NCI-H2081 treated with DMSO at 0.1 percent for 48 hours (cell line): Measurements from ENCODE around the gene FSTL4.

Experiments
- DNase-seq: peaks from one replicate; lab custom pipeline; 2025; lab: John Stamatoyannopoulos, UW

The FSTL4 gene

DNA sequence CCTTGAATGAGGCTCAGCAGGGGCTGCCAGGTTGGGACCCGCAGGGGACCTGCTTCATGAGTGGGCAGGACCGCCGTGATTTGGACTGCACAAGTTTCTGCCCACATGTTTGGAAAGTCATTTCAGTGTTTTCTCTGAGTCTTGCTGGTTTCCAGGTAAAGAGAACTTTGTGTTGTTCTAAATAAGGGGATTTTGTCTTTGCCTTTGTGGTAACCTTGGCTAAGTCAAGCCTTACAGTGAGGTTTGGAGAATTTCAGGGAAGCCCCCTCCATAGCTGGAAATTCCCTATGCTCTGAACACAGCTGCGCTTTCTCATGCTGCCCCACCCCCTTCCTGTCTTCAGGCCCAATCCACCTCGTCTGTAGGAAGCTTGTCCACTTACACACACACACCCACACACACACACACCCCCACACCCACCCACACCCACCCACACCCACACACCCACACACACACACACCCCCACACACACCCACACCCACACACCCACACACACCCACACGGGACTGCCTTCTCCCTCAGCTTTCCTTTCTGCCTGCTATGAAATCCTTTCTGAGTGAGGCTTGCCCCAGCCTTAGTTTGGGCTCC lies 290.4 kb downstream of the FSTL4 start:
- DNase-seq: no peak

DNA sequence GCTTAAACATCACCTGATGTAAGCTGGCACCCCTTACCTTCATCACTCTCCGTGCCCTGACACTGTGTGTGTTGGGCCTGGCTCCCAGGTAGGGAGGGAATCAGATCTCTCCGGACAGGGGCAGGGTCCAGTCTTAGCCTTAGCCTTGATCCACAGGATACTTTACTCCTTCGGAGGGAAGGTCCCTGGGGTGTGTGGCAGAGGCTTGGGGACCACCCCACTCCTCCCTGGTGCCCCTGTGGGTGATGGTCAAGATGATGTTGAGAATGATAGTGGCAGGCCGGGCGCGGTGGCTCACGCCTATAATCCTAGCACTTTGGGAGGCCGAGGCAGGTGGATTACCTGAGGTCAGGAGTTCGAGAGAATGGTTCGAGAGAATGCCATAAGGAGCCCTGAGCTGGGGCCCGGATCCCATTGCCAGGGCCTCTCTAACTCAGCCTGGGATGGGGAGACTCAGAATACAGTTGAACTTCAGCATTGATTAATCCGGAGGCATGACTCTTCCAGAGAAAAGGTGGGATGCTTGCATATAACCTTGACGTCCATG lies 291.0 kb downstream of the FSTL4 start:
- DNase-seq: no peak

GRCh38 chr5:133319905-133320520 lies 292.3 kb downstream of the FSTL4 start:
- DNase-seq: no peak

GRCh38 chr5:133319244-133319643 lies 293.1 kb downstream of the FSTL4 start:
- no peak for DNase-seq

- no peak for DNase-seq
Observed at GRCh38 chr5:133317558-133317957, 294.8 kb downstream of the FSTL4 start.

- DNase-seq: no peak
Observed at GRCh38 chr5:133316346-133317343, 295.7 kb downstream of the FSTL4 start.

DNA sequence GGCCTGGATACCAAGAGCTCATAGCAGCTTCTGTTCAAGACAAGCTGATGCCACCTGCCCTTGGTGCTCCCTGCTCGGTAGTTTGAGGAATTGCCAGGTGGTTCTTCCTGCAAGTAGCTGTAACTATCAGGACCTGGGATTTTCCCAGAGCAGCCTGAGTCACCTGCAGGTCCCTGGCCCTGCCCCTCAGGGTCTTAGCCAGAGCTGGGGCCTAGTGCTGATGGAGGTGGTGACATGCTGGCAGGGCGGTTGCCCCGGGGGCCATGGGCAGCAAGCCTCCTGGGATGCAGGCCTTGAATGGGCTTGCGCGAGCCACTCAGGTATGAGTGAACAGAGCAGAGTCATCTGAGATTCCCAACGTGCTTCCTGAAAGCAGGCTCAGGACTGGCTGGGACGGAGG lies 298.3 kb downstream of the FSTL4 start:
- DNase-seq: no peak

DNA sequence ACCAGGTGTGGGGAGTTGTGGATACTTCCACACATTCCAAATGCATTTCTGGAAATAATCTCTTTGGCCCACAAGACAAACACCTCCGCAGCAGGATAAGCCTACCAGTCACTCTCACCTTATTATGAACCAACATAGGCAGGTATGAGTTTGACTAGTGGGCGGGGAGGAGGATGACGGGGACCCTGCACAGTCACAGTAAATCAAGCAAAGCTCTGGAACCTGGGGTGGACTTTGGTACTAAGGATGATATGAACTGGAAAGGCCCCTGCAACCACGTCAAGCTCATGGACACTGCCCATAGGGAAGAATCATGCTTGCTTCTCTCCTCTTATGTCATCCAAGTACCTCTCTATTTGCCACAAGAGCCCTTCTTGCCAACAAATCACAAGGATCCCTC lies 301.2 kb downstream of the FSTL4 start:
- DNase-seq: no peak

- no peak for DNase-seq
Observed at GRCh38 chr5:133309984-133310621, 302.2 kb downstream of the FSTL4 start.

DNA sequence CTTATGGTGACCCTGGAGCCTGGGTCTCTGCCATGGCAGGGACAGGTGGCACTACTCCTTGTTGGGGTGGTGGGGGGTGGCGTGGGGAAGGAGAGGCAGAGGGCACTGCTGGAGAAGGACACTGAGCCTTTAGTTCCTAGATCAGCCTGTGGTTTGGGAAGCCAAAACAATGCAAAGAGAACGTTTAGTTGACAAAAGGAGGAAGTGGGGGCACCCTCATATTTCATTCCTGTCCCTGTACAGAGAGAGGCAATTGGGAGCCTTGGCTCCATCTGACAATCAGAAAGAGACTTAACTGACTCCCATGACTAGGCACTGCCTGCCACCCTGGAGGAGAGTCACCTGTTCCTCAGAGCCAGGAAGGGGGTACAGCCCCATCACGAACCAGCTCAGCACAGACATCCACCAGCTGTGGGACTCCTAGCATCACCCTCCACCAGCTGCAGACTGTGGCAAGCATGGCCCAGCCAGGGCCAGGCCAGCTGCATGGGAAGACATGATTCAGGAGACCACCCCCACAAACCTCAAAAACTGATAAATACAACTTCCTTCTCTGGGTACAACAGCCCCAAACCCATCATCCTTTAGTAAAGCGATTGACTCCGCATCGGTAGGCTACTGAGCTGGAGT lies 303.1 kb downstream of the FSTL4 start:
- DNase-seq: no peak

- DNase-seq: no peak
Observed at GRCh38 chr5:133307275-133307674, 305.1 kb downstream of the FSTL4 start.

GRCh38 chr5:133304707-133305216 lies 307.6 kb downstream of the FSTL4 start:
- DNase-seq: no peak

- DNase-seq: no peak
Observed at GRCh38 chr5:133304178-133304577, 308.2 kb downstream of the FSTL4 start.

DNA sequence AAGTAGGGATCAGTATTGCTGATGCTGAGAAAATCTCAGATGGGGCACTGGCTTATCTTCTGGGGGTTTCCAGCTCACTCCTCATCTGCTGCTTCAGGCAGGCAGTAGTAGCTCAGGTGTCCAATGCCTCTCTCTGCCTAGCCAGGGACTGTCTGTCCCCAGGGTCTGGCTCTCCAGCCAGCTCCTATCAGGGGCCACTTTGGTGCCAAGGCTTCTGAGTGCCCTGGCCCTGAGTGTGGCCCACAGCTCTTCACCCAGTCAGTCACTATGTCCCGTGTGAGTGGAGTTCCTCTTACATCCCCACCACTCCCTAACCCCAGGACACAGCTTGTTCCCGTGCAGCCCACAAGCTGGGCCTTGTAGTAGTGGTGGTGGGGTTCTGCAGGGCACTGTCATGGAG lies 309.0 kb downstream of the FSTL4 start:
- DNase-seq: no peak

DNA sequence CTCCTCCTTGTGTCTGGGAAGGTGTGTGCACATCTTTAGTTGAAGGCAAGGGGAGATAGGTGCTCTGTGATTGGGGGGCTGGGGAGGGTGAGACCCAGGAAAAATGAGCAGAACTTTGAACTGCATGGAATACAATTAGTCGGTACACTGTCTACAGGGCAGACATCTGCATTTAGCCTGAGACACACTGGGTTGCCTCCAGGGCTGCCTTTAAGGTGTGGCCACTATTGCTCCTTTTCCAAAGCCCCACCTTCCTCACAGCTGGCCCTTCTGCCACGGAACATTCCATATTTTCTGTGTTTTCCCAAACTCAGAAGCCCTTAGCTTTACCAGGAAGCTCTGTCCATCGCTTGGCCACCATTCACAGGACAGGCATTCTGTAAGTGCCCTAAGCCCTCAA lies 312.6 kb downstream of the FSTL4 start:
- no peak for DNase-seq

GRCh38 chr5:133299021-133299420 lies 313.3 kb downstream of the FSTL4 start:
- DNase-seq: no peak

DNA sequence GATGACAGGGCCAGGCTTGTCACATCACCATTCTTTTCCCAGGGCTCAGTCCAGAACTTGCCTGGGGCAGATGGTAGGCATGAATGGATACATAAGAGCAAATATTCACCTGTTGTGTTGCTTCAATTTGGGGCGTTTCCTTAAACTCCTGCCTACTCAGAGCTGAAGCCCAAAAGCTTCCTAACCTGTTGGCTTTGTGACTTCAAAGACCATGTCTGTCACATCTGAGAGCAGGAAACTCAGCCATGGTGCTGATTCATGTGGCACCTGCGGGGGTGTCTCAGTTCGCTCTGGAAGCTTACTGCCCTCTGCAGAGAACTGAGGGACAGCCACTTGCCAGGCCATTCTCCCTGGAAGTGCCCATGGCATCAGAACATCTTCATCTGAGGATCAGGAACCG lies 313.9 kb downstream of the FSTL4 start:
- no peak for DNase-seq

DNA sequence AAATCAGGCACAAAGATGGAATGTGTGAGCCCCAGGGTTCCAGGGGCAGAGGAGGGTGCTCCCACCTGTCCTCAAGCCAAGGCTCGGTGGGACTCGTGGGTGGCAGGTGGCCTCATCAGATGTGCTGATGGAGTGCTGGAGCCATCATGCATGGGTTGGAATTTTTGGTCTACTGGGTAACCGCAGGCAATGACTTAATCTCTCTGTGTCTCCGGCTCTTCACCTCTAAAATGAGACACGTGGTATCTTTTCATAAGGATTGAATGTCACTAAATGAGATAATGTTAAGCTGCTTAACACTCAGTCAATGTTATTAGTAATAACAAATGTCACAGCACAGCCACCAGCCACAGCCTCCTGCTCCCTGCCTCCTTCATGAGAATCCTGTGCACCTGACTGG lies 315.0 kb downstream of the FSTL4 start:
- no peak for DNase-seq

DNA sequence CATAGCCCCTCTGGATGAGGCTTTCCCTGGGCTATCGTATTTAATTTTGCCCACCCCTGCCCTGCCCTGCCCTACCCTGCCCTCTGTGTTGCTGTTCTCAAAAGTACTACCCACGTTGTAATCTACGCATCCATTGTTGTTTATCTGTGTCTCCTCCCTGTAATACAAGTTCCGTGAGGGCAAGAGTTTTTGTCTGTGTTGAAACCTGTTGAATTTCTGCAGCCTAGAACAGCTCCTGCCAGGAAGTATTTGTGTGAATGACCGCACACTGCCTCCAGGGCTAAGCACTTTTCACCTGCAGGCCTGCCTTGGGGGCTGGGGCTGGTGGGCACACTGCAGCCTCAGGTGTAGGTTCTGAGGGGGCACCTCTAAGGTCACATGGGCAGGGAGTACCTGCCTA lies 315.7 kb downstream of the FSTL4 start:
- no peak for DNase-seq

- no peak for DNase-seq
Observed at GRCh38 chr5:133295520-133295919, 316.8 kb downstream of the FSTL4 start.

DNA sequence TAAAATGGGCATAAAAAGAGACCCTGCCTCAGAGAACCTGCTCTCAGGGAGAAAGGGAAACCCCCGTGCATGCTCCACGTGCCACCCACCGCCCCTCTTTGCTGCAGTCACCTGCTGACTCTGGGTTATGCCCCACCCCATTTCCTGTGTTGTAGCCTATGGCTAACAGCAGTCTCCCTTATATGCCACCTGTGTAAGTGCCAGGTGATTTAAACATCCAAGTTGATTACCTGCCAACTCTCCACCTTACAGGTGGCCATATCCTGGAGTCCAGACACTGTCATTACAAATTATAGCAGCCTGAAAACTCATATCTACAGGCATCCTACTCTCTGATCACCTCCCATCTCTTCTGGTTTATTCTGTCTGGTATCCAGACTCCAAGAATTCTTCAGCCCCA lies 318.0 kb downstream of the FSTL4 start:
- DNase-seq: peak; percentile 40

DNA sequence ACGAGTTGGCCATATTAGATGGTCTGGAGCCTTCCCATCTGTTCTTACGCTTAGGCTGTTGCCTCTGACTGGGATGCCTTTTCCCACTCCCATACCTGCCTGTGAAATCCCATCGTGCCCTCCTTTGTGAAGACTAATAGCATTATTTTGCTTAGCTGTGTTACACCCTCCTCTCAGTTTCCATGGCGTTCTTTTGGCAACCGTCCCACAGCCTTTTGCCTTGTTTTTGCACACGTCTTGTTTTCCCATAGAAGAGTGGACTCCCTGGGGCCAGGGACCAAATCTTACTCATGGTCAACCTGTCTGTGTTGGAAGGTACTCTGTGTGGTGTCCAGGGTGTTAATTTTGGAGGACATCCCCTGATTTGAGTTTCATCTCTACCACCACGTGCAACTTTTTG lies 318.4 kb downstream of the FSTL4 start:
- DNase-seq: no peak
